Skeletal muscle satellite cell (primary cell): ENCODE results near the gene GDI2.
"Not testable (repeated sequence)": the region's sequence is repeated elsewhere in the genome, so short reads cannot be mapped to it uniquely, and the experiment has no call there.

Experiments
- H3K27me3 ChIP-seq: 2 replicates; pipeline ENCODE4 v1.7.0; 2013; ENCODE audit warnings: low read length; ENCODE audit not compliant: control insufficient read depth, insufficient read depth
- H3K36me3 ChIP-seq: 2 replicates; pipeline ENCODE4 v1.7.0; 2013; ENCODE audit warnings: mild to moderate bottlenecking, control low read depth, low read length; ENCODE audit not compliant: insufficient read depth
- H3K4me1 ChIP-seq: 2 replicates; pipeline ENCODE4 v1.7.0; 2013; ENCODE audit warnings: low read length; ENCODE audit not compliant: control insufficient read depth, insufficient read depth
- H3K4me2 ChIP-seq: 2 replicates; pipeline ENCODE4 v1.7.0; 2013; ENCODE audit warnings: mild to moderate bottlenecking, low read length
- H3K4me3 ChIP-seq: 2 replicates; pipeline ENCODE4 v1.7.0; 2013; ENCODE audit warnings: low read length
- H3K9ac ChIP-seq: 2 replicates; pipeline ENCODE4 v1.7.0; 2013; ENCODE audit warnings: mild to moderate bottlenecking, low read depth, low read length, moderate library complexity
- H3K9me3 ChIP-seq: replicated peaks from 2 replicates; pipeline ENCODE4 v1.7.0; 2013; ENCODE audit warnings: mild to moderate bottlenecking, control low read depth, low read length

GDI2 gene

GRCh38 chr10:5840314-5841307, 27.4 kb upstream of the GDI2 start:
- peaks cover 3% of the 10 kb centered on the region for H3K27me3 ChIP-seq
- H3K36me3 ChIP-seq: no peaks in the 10 kb centered on the region
- H3K4me2 ChIP-seq: peak overlapping the region; percentile 61
- H3K4me1 ChIP-seq: peaks cover 7% of the 10 kb centered on the region
- no peak overlapping the region for H3K4me3 ChIP-seq
- H3K9me3 ChIP-seq: no peaks in the 10 kb centered on the region
- H3K9ac ChIP-seq: no peak overlapping the region

- not testable (repeated sequence) for H3K9ac ChIP-seq, H3K9me3 ChIP-seq, H3K4me3 ChIP-seq, H3K4me2 ChIP-seq, H3K27me3 ChIP-seq, H3K4me1 ChIP-seq, H3K36me3 ChIP-seq
Measured at GRCh38 chr10:5836181-5836580, 22.9 kb upstream of the GDI2 start.

GRCh38 chr10:5835446-5836095, 22.3 kb upstream of the GDI2 start:
- H3K9me3 ChIP-seq: no peaks in the 10 kb centered on the region
- peaks cover 7% of the 10 kb centered on the region for H3K4me1 ChIP-seq
- H3K4me3 ChIP-seq: no peak overlapping the region
- no peaks in the 10 kb centered on the region for H3K27me3 ChIP-seq
- no peak overlapping the region for H3K4me2 ChIP-seq
- no peaks in the 10 kb centered on the region for H3K36me3 ChIP-seq
- no peak overlapping the region for H3K9ac ChIP-seq

GRCh38 chr10:5833814-5834213, 20.6 kb upstream of the GDI2 start:
- H3K4me2 ChIP-seq: no peak overlapping the region
- no peaks in the 10 kb centered on the region for H3K9me3 ChIP-seq
- no peaks in the 10 kb centered on the region for H3K36me3 ChIP-seq
- no peak overlapping the region for H3K4me3 ChIP-seq
- no peaks in the 10 kb centered on the region for H3K4me1 ChIP-seq
- no peak overlapping the region for H3K9ac ChIP-seq
- no peaks in the 10 kb centered on the region for H3K27me3 ChIP-seq

GRCh38 chr10:5832946-5833345, 19.7 kb upstream of the GDI2 start:
- H3K4me2 ChIP-seq: no peak overlapping the region

GRCh38 chr10:5831446-5831782, 18.2 kb upstream of the GDI2 start:
- H3K4me1 ChIP-seq: no peaks in the 10 kb centered on the region
- no peaks in the 10 kb centered on the region for H3K36me3 ChIP-seq
- H3K27me3 ChIP-seq: no peaks in the 10 kb centered on the region
- H3K9ac ChIP-seq: no peak overlapping the region
- no peaks in the 10 kb centered on the region for H3K9me3 ChIP-seq
- H3K4me3 ChIP-seq: no peak overlapping the region
- no peak overlapping the region for H3K4me2 ChIP-seq

More at GRCh38 chr10:5832946-5833345, 19.7 kb upstream of the GDI2 start:
- H3K9me3 ChIP-seq: no peaks in the 10 kb centered on the region
- no peak overlapping the region for H3K4me3 ChIP-seq
- no peaks in the 10 kb centered on the region for H3K27me3 ChIP-seq
- H3K9ac ChIP-seq: no peak overlapping the region
- no peaks in the 10 kb centered on the region for H3K4me1 ChIP-seq
- H3K36me3 ChIP-seq: no peaks in the 10 kb centered on the region

GRCh38 chr10:5830629-5831445, 17.6 kb upstream of the GDI2 start:
- Histone ChIP-seq H3K27me3 (no peaks in the 10 kb centered on the region), H3K4me2 (no peak overlapping the region), H3K9ac (no peak overlapping the region), H3K36me3 (no peaks in the 10 kb centered on the region), H3K4me3 (no peak overlapping the region), H3K4me1 (no peaks in the 10 kb centered on the region), H3K9me3 (no peaks in the 10 kb centered on the region)

GRCh38 chr10:5829267-5829666, 16.0 kb upstream of the GDI2 start:
- no peaks in the 10 kb centered on the region for H3K4me1 ChIP-seq
- H3K9ac ChIP-seq: no peak overlapping the region
- no peaks in the 10 kb centered on the region for H3K36me3 ChIP-seq
- no peak overlapping the region for H3K4me3 ChIP-seq
- H3K4me2 ChIP-seq: no peak overlapping the region
- H3K9me3 ChIP-seq: no peaks in the 10 kb centered on the region
- H3K27me3 ChIP-seq: no peaks in the 10 kb centered on the region

GRCh38 chr10:5828725-5829124, 15.5 kb upstream of the GDI2 start:
- no peaks in the 10 kb centered on the region for H3K27me3 ChIP-seq
- H3K9ac ChIP-seq: no peak overlapping the region
- no peaks in the 10 kb centered on the region for H3K36me3 ChIP-seq
- no peaks in the 10 kb centered on the region for H3K4me1 ChIP-seq
- no peak overlapping the region for H3K4me2 ChIP-seq
- H3K4me3 ChIP-seq: no peak overlapping the region
- no peaks in the 10 kb centered on the region for H3K9me3 ChIP-seq

GRCh38 chr10:5827841-5828240, 14.6 kb upstream of the GDI2 start:
- H3K4me3 ChIP-seq: no peak overlapping the region
- H3K4me2 ChIP-seq: no peak overlapping the region
- no peaks in the 10 kb centered on the region for H3K9me3 ChIP-seq
- no peaks in the 10 kb centered on the region for H3K27me3 ChIP-seq
- no peak overlapping the region for H3K9ac ChIP-seq
- H3K4me1 ChIP-seq: no peaks in the 10 kb centered on the region
- H3K36me3 ChIP-seq: no peaks in the 10 kb centered on the region

- H3K27me3 ChIP-seq, H3K4me1 ChIP-seq, H3K9me3 ChIP-seq, H3K9ac ChIP-seq, H3K36me3 ChIP-seq, H3K4me3 ChIP-seq, H3K4me2 ChIP-seq: not testable (repeated sequence)
Measured at GRCh38 chr10:5826511-5826910, 13.3 kb upstream of the GDI2 start.
